ENCODE data around the gene LIPC.

GRCh38 chr15:58595516-58596263 is 163.9 kb downstream of the LIPC start:
- no peak for TF ChIP-seq ZSCAN23 (tag by site-specific recombination; IDR thresholded peaks at IDR 0.05)
- TF ChIP-seq CTCF (tag by site-specific recombination; IDR thresholded peaks at IDR 0.05): no peak

Measured in HEK293 (cell line).